MCF 10A (cell line): Measurements from ENCODE around the gene SOSTDC1. TPM values are rescaled to one million over a fixed set of nuclear protein-coding genes. Genes with fewer than 3 reads are reported as not detected.
"Not testable (repeated sequence)": the region's sequence is repeated elsewhere in the genome, so short reads cannot be mapped to it uniquely, and the experiment has no call there.

Experiments
- BruUV-seq: library from RNA; stranded (reverse); fragments of 400-500 nt; replicated peaks from 2 replicates; lab custom pipeline; 2021; lab: Mats Ljungman, UMichigan
- CTCF ChIA-PET: fragments of 300-600 bp; sonication (Branson Sonifier 250); formaldehyde crosslinking; extraction: SDS; loops from one replicate; lab custom pipeline; 2021; ENCODE audit warnings: antibody characterized with exemption, inconsistent platforms; lab: Yijun Ruan, JAX
- POLR2A ChIA-PET: fragments of 300-600, 350-650 bp; sonication (Branson Sonifier 250); formaldehyde crosslinking; extraction: SDS; loops from one replicate; lab custom pipeline; 2020; ENCODE audit warnings: antibody characterized with exemption, inconsistent platforms; lab: Yijun Ruan, JAX
- DNase-seq: peaks from one replicate; pipeline ENCODE4 v3.0.0-alpha.2; 2018; ENCODE audit not compliant: unreplicated experiment
- H3K27ac Mint-ChIP-seq: one replicate; pipeline ENCODE4 v1.8.0; 2022; ENCODE audit warnings: mild to moderate bottlenecking, low read depth, mixed read lengths; ENCODE audit not compliant: unreplicated experiment
- H3K27me3 Mint-ChIP-seq: one replicate; pipeline ENCODE4 v1.8.0; 2022; ENCODE audit warnings: mixed read lengths; ENCODE audit not compliant: insufficient read depth, unreplicated experiment
- H3K36me3 Mint-ChIP-seq: one replicate; pipeline ENCODE4 v1.8.0; 2022; ENCODE audit warnings: mild to moderate bottlenecking, moderate library complexity, mixed read lengths; ENCODE audit not compliant: insufficient read depth, unreplicated experiment
- H3K4me1 Mint-ChIP-seq: one replicate; pipeline ENCODE4 v1.8.0; 2022; ENCODE audit warnings: mixed read lengths; ENCODE audit not compliant: insufficient read depth, unreplicated experiment
- H3K4me3 Mint-ChIP-seq: one replicate; pipeline ENCODE4 v1.8.0; 2022; ENCODE audit warnings: mild to moderate bottlenecking, moderate library complexity, mixed read lengths; ENCODE audit not compliant: unreplicated experiment
- H3K9me3 Mint-ChIP-seq: one replicate; pipeline ENCODE4 v1.8.0; 2022; ENCODE audit warnings: mixed read lengths; ENCODE audit not compliant: unreplicated experiment
- intact Hi-C: fragments of 100-400 bp; cut with micrococcal nuclease; formaldehyde crosslinking; loops from 2 replicates; pipeline ENCODE4 v1.14.1; 2022
- total RNA-seq: library from RNA; stranded (reverse); gene quantifications from 2 replicates; pipeline ENCODE4 v1.2.3, GENCODE V29; 2022
- TF ChIP-seq, protein P1 (sequence below): fragments of 200-600 bp; IDR thresholded peaks from one replicate; pipeline ENCODE4 v1.8.0; 2022; ENCODE audit warnings: antibody characterized with exemption, mild to moderate bottlenecking; ENCODE audit not compliant: unreplicated experiment

Gene SOSTDC1
- total RNA-seq, 1 experiment from 2014 or later, result not detected

DNA sequence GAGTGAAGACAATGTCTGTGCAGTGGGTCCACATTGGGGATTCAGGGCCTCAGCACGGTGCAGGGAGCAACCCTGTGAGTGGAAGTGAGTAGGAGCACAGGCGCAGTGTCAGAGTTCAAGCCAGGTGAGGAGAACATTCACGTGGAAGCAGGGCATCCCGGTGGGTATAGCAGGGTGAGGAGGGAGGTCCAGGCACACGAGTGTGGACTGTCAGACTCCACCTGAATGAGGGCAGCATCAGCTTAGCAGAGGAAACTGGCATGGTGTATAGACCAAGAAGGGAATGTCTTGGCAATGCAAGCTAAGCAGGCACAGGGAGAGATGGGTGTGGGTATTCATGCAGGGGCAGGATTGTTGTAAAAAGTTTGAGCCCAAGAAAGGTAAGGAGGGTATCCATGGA, 45.8 kb upstream of the SOSTDC1 start:
- TF ChIP-seq, protein P1, sequence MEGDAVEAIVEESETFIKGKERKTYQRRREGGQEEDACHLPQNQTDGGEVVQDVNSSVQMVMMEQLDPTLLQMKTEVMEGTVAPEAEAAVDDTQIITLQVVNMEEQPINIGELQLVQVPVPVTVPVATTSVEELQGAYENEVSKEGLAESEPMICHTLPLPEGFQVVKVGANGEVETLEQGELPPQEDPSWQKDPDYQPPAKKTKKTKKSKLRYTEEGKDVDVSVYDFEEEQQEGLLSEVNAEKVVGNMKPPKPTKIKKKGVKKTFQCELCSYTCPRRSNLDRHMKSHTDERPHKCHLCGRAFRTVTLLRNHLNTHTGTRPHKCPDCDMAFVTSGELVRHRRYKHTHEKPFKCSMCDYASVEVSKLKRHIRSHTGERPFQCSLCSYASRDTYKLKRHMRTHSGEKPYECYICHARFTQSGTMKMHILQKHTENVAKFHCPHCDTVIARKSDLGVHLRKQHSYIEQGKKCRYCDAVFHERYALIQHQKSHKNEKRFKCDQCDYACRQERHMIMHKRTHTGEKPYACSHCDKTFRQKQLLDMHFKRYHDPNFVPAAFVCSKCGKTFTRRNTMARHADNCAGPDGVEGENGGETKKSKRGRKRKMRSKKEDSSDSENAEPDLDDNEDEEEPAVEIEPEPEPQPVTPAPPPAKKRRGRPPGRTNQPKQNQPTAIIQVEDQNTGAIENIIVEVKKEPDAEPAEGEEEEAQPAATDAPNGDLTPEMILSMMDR, result no peak
- Mint-ChIP-seq H3K27me3 (no peaks in the 10 kb centered on the region), H3K9me3 (no peaks in the 10 kb centered on the region), H3K36me3 (no peaks in the 10 kb centered on the region), H3K4me1 (no peaks in the 10 kb centered on the region), H3K4me3 (no peak overlapping the region), H3K27ac (no peak overlapping the region)
- no TSS peak for BruUV-seq
- CTCF ChIA-PET, result interaction anchor here (0.7 kb wide), 1 partner anchor 545 kb away, joined by 3 read pairs; no protein-coding TSS in a partner anchor
- intact Hi-C loops, result no loop called here
- POLR2A ChIA-PET, result no interaction called here
- no peak for DNase-seq

DNA sequence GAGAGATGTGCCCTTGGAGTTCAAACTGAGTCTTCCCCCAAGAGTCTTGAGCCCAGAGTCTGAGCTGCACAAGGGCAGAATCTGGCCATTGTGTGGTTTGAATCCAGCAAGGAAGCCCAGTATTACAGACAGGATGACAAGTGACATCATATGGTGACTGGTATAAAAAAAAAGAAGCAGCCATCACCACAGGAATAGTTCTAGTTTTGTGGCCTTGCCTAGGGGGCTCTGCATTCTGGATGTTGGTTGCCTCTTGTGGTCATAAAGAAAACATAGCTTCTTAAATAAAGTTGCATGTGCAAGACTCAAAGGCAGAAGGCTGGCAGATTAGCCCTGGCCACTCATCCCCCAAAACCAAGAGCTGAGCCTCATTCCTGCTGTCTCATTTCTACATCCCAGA, 44.3 kb upstream of the SOSTDC1 start:
- intact Hi-C loops, result no loop called here
- H3K9me3 Mint-ChIP-seq, result no peaks in the 10 kb centered on the region
- POLR2A ChIA-PET, result no interaction called here
- CTCF ChIA-PET, result interaction anchor here (0.7 kb wide), 2 partner anchors 55 to 79 kb away, joined by 3 read pairs; no protein-coding TSS in a partner anchor
- H3K36me3 Mint-ChIP-seq, result no peaks in the 10 kb centered on the region
- DNase-seq, result no peak
- no TSS peak for BruUV-seq
- no peak overlapping the region for H3K27ac Mint-ChIP-seq
- H3K27me3 Mint-ChIP-seq, result no peaks in the 10 kb centered on the region
- H3K4me1 Mint-ChIP-seq, result no peaks in the 10 kb centered on the region
- TF ChIP-seq, protein P1, result no peak
- H3K4me3 Mint-ChIP-seq, result no peak overlapping the region

GRCh38 chr7:16506422-16506821, 40.9 kb upstream of the SOSTDC1 start:
- H3K36me3 Mint-ChIP-seq, CTCF ChIA-PET, BruUV-seq, DNase-seq, H3K4me1 Mint-ChIP-seq, H3K4me3 Mint-ChIP-seq, H3K9me3 Mint-ChIP-seq, H3K27me3 Mint-ChIP-seq, intact Hi-C loops, POLR2A ChIA-PET, H3K27ac Mint-ChIP-seq: not testable (repeated sequence)

- Mint-ChIP-seq H3K27me3 (no peaks in the 10 kb centered on the region), H3K9me3 (no peaks in the 10 kb centered on the region), H3K4me1 (no peaks in the 10 kb centered on the region), H3K27ac (no peak overlapping the region), H3K4me3 (no peak overlapping the region), H3K36me3 (no peaks in the 10 kb centered on the region)
- intact Hi-C loops, result no loop called here
- ChIA-PET POLR2A (no interaction called here), CTCF (no interaction called here)
- TF ChIP-seq, protein P1, result no peak
- BruUV-seq, result no TSS peak
- no peak for DNase-seq
Observed at GRCh38 chr7:16504019-16504418, 38.5 kb upstream of the SOSTDC1 start.

DNA sequence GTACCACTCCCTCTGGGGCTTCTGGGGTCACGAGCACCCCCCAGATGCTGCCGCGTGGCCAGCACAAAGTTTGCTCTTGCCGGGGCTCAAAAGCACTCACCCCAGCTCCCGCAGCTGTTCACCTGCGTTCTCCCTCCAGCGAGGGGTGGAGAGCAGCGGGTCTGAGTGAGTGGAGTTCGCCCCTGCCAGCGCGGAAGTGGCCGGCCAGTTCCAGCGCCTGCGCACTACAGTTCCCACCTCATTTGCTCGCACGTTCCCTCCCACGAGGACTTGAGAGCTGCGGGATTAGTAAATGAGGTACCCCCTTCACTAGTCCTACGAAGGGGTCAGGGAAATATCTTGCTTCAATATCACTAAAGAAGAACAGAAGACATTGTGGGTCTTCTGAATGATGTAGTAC, 36.8 kb upstream of the SOSTDC1 start:
- H3K27ac Mint-ChIP-seq, result no peak overlapping the region

More for the DNA sequence above, 36.8 kb upstream of the SOSTDC1 start:
- Mint-ChIP-seq H3K36me3 (no peaks in the 10 kb centered on the region), H3K4me3 (no peak overlapping the region), H3K9me3 (no peaks in the 10 kb centered on the region), H3K4me1 (no peaks in the 10 kb centered on the region), H3K27me3 (no peaks in the 10 kb centered on the region)
- POLR2A ChIA-PET, result no interaction called here
- intact Hi-C loops, result no loop called here
- CTCF ChIA-PET, result interaction anchor here (0.7 kb wide), 1 partner anchor 530 kb away, joined by 5 read pairs; no protein-coding TSS in a partner anchor
- DNase-seq, result no peak
- BruUV-seq, result no TSS peak
- TF ChIP-seq, protein P1, result no peak
